Skin epidermis (tissue), 12 donors: Measurements from ENCODE around the gene NFATC2.

Experiments used
- H3K27ac ChIP-seq, 21 experiments: fragments of 200-600 bp; sonication (generic) in 11 of 21; one replicate each; pipeline ENCODE4 v1.5.0; 2020; ENCODE audit warnings: mild to moderate bottlenecking in 3 of 21, inconsistent platforms in 2 of 21, moderate library complexity in 2 of 21
- H3K4me3 ChIP-seq, 7 experiments: fragments of 200-600 bp; sonication (generic) in 2 of 7; one replicate each; pipeline ENCODE4 v1.5.0; 2020; ENCODE audit warnings: inconsistent platforms in 2 of 7, mild to moderate bottlenecking in 2 of 7, moderate library complexity in 1 of 7

Gene NFATC2

GRCh38 chr20:51392614-51393186 is 149.8 kb downstream of the NFATC2 start:
- H3K27ac ChIP-seq, result no peak overlapping the region
- H3K4me3 ChIP-seq, result no peak overlapping the region

- Histone ChIP-seq H3K4me3 (no peak overlapping the region), H3K27ac (no peak overlapping the region)
Observed at GRCh38 chr20:51391926-51392325, 150.6 kb downstream of the NFATC2 start.

GRCh38 chr20:51389543-51390264 is 152.8 kb downstream of the NFATC2 start:
- peak overlapping the region in 13 of 21 experiments; percentile 0 to 78 (median 43) for H3K27ac ChIP-seq

GRCh38 chr20:51388756-51389542 is 153.6 kb downstream of the NFATC2 start:
- peak overlapping the region in 11 of 21 experiments; percentile 0 to 78 (median 43) for H3K27ac ChIP-seq
- no peak overlapping the region for H3K4me3 ChIP-seq

More at GRCh38 chr20:51389543-51390264, 152.8 kb downstream of the NFATC2 start:
- no peak overlapping the region for H3K4me3 ChIP-seq

GRCh38 chr20:51388227-51388626 is 154.3 kb downstream of the NFATC2 start:
- Histone ChIP-seq H3K4me3 (no peak overlapping the region), H3K27ac (peak overlapping the region in 2 of 21 experiments; percentile 38 to 43)

GRCh38 chr20:51387125-51387875 is 155.2 kb downstream of the NFATC2 start:
- Histone ChIP-seq H3K27ac (peak overlapping the region in 1 of 21 experiments; percentile 81), H3K4me3 (no peak overlapping the region)

- Histone ChIP-seq H3K4me3 (no peak overlapping the region), H3K27ac (peak overlapping the region in 5 of 21 experiments; percentile 7 to 81 (median 11))
Observed at GRCh38 chr20:51386586-51386985, 155.9 kb downstream of the NFATC2 start.

- Histone ChIP-seq H3K27ac (peak overlapping the region in 5 of 21 experiments; percentile 7 to 81 (median 11)), H3K4me3 (no peak overlapping the region)
Observed at GRCh38 chr20:51385646-51386530, 156.6 kb downstream of the NFATC2 start.

- Histone ChIP-seq H3K4me3 (no peak overlapping the region), H3K27ac (peak overlapping the region in 1 of 21 experiments; percentile 81)
Observed at GRCh38 chr20:51384875-51385274, 157.6 kb downstream of the NFATC2 start.

GRCh38 chr20:51383891-51384510 is 158.5 kb downstream of the NFATC2 start:
- H3K27ac ChIP-seq, result peak overlapping the region in 1 of 21 experiments; percentile 81
- H3K4me3 ChIP-seq, result no peak overlapping the region

- no peak overlapping the region for H3K27ac ChIP-seq
- H3K4me3 ChIP-seq, result no peak overlapping the region
Observed at GRCh38 chr20:51382986-51383821, 159.3 kb downstream of the NFATC2 start.

- no peak overlapping the region for H3K27ac ChIP-seq
- no peak overlapping the region for H3K4me3 ChIP-seq
Observed at GRCh38 chr20:51382111-51382985, 160.2 kb downstream of the NFATC2 start.

GRCh38 chr20:51381557-51381956 is 161.0 kb downstream of the NFATC2 start:
- H3K27ac ChIP-seq, result no peak overlapping the region
- no peak overlapping the region for H3K4me3 ChIP-seq

- Histone ChIP-seq H3K27ac (no peak overlapping the region), H3K4me3 (no peak overlapping the region)
Observed at GRCh38 chr20:51380401-51381385, 161.8 kb downstream of the NFATC2 start.

GRCh38 chr20:51379601-51380341 is 162.7 kb downstream of the NFATC2 start:
- H3K4me3 ChIP-seq, result no peak overlapping the region
- H3K27ac ChIP-seq, result no peak overlapping the region
